PC-9 (cell line): ENCODE measurements around the gene KAT7.
"Not testable (repeated sequence)": the region's sequence is repeated elsewhere in the genome, so short reads cannot be mapped to it uniquely, and the experiment has no call there.

ENCODE experiments used
- CTCF ChIP-seq: fragments of 200-600 bp; sonication (generic); conservative IDR thresholded peaks from 2 replicates; pipeline ENCODE4 v1.6.1; 2017; ENCODE audit warnings: mixed run types, antibody characterized with exemption, mild to moderate bottlenecking, moderate library complexity
- EZH2 ChIP-seq: fragments of 200-600 bp; sonication (generic); IDR thresholded peaks from 2 replicates; pipeline ENCODE4 v1.8.0; 2017; ENCODE audit warnings: antibody characterized with exemption, low read depth

- not testable (repeated sequence) for TF ChIP-seq EZH2, CTCF
Observed at GRCh38 chr17:49758464-49759010, 29.9 kb upstream of the KAT7 start.
